ENCODE measurements around the gene BST1.

- TF ChIP-seq CTCF (IDR thresholded peaks at IDR 0.05) = no peak
- TF ChIP-seq POLR2A (IDR thresholded peaks at IDR 0.05) = no peak
Observed at GRCh38 chr4:15714646-15715435, 12.0 kb downstream of the BST1 start.

Measured in body of pancreas (tissue), 4 donors.